ENCODE results near the gene FAM200A.

Gene FAM200A

GRCh38 chr7:99562114-99562784 is 10.3 kb upstream of the FAM200A start:
- Histone ChIP-seq H3K9ac (ENCODE audit: insufficient read length) (no peak overlapping the region), H3K27ac (no peak overlapping the region), H3K9me3 (ENCODE audit: low read depth, low read length) (no peaks in the 10 kb centered on the region), H3K4me3 (no peak overlapping the region), H3K36me3 (ENCODE audit: insufficient read depth, low read length) (peaks cover 59% of the 10 kb centered on the region)
- TF ChIP-seq EZH2 (IDR thresholded peaks at IDR 0.05) (no peak), FOXP2 (optimal IDR thresholded peaks at IDR 0.05; ENCODE audit: control extremely low read depth, extremely low read length, insufficient read depth) (no peak), POLR2AphosphoS5 (IDR thresholded peaks at IDR 0.05; ENCODE audit: borderline replicate concordance, low read depth, low read length) (no peak)
- DNase-seq (ENCODE audit: low read depth, low spot score) = no peak

GRCh38 chr7:99561737-99562051 is 9.8 kb upstream of the FAM200A start:
- DNase-seq (ENCODE audit: low read depth, low spot score) = no peak
- TF ChIP-seq FOXP2 (optimal IDR thresholded peaks at IDR 0.05; ENCODE audit: control extremely low read depth, extremely low read length, insufficient read depth) (no peak), POLR2AphosphoS5 (IDR thresholded peaks at IDR 0.05; ENCODE audit: borderline replicate concordance, low read depth, low read length) (no peak), EZH2 (IDR thresholded peaks at IDR 0.05) (no peak)
- Histone ChIP-seq H3K27ac (no peak overlapping the region), H3K9ac (ENCODE audit: insufficient read length) (no peak overlapping the region), H3K4me3 (no peak overlapping the region), H3K9me3 (ENCODE audit: low read depth, low read length) (no peaks in the 10 kb centered on the region), H3K36me3 (ENCODE audit: insufficient read depth, low read length) (peaks cover 65% of the 10 kb centered on the region)

GRCh38 chr7:99560834-99561736 is 9.2 kb upstream of the FAM200A start:
- Histone ChIP-seq H3K27ac (no peak overlapping the region), H3K9ac (ENCODE audit: insufficient read length) (peak overlapping the region; percentile 99), H3K4me3 (no peak overlapping the region), H3K36me3 (ENCODE audit: insufficient read depth, low read length) (peaks cover 69% of the 10 kb centered on the region), H3K9me3 (ENCODE audit: low read depth, low read length) (no peaks in the 10 kb centered on the region)
- TF ChIP-seq POLR2AphosphoS5 (IDR thresholded peaks at IDR 0.05; ENCODE audit: borderline replicate concordance, low read depth, low read length) (no peak), EZH2 (IDR thresholded peaks at IDR 0.05) (no peak), FOXP2 (optimal IDR thresholded peaks at IDR 0.05; ENCODE audit: control extremely low read depth, extremely low read length, insufficient read depth) (no peak)
- DNase-seq (ENCODE audit: low read depth, low spot score) = no peak

- Histone ChIP-seq H3K36me3 (ENCODE audit: insufficient read depth, low read length) (peaks cover 55% of the 10 kb centered on the region), H3K4me3 (peak overlapping the region; percentile 96), H3K9ac (ENCODE audit: insufficient read length) (peak overlapping the region; percentile 99), H3K27ac (peak overlapping the region; percentile 92), H3K9me3 (ENCODE audit: low read depth, low read length) (no peaks in the 10 kb centered on the region)
- no peak for DNase-seq (ENCODE audit: low read depth, low spot score)
- TF ChIP-seq POLR2AphosphoS5 (IDR thresholded peaks at IDR 0.05; ENCODE audit: borderline replicate concordance, low read depth, low read length) (no peak), EZH2 (IDR thresholded peaks at IDR 0.05) (no peak), FOXP2 (optimal IDR thresholded peaks at IDR 0.05; ENCODE audit: control extremely low read depth, extremely low read length, insufficient read depth) (no peak)
These were observed 7.4 kb upstream of the FAM200A start for GRCh38 chr7:99559175-99559915.

- DNase-seq (ENCODE audit: low read depth, low spot score) = peak; percentile 72
- Histone ChIP-seq H3K36me3 (ENCODE audit: insufficient read depth, low read length) (peaks cover 47% of the 10 kb centered on the region), H3K27ac (peak within 1 kb of the TSS; percentile 92), H3K4me3 (peak within 1 kb of the TSS; percentile 96), H3K9ac (ENCODE audit: insufficient read length) (peak within 1 kb of the TSS; percentile 99), H3K9me3 (ENCODE audit: low read depth, low read length) (no peaks in the 10 kb centered on the region)
- no peak for TF ChIP-seq EZH2 (IDR thresholded peaks at IDR 0.05)
- peak; percentile 98 for TF ChIP-seq POLR2AphosphoS5 (IDR thresholded peaks at IDR 0.05; ENCODE audit: borderline replicate concordance, low read depth, low read length)
These were observed 6.6 kb upstream of the FAM200A start, which contains the start of gene ZNF655 for GRCh38 chr7:99558306-99559174. Gene ZNF655 (plus strand): TSS chr7:99558642. CDS start chr7:99560560, 1,918 bp downstream.

- Histone ChIP-seq H3K4me3 (peak overlapping the region; percentile 96), H3K36me3 (ENCODE audit: insufficient read depth, low read length) (peaks cover 43% of the 10 kb centered on the region), H3K27ac (peak overlapping the region; percentile 92), H3K9ac (ENCODE audit: insufficient read length) (peak overlapping the region; percentile 99), H3K9me3 (ENCODE audit: low read depth, low read length) (no peaks in the 10 kb centered on the region)
- no peak for TF ChIP-seq FOXP2 (optimal IDR thresholded peaks at IDR 0.05; ENCODE audit: control extremely low read depth, extremely low read length, insufficient read depth)
- TF ChIP-seq EZH2 (IDR thresholded peaks at IDR 0.05) = no peak
- TF ChIP-seq POLR2AphosphoS5 (IDR thresholded peaks at IDR 0.05; ENCODE audit: borderline replicate concordance, low read depth, low read length) = no peak
- no peak for DNase-seq (ENCODE audit: low read depth, low spot score)
These were observed 6.0 kb upstream of the FAM200A start for GRCh38 chr7:99557940-99558305.

- Histone ChIP-seq H3K27ac (no peak overlapping the region), H3K9me3 (ENCODE audit: low read depth, low read length) (no peaks in the 10 kb centered on the region), H3K4me3 (peak overlapping the region; percentile 96), H3K9ac (ENCODE audit: insufficient read length) (peak overlapping the region; percentile 99), H3K36me3 (ENCODE audit: insufficient read depth, low read length) (peaks cover 35% of the 10 kb centered on the region)
- TF ChIP-seq FOXP2 (optimal IDR thresholded peaks at IDR 0.05; ENCODE audit: control extremely low read depth, extremely low read length, insufficient read depth) (no peak), POLR2AphosphoS5 (IDR thresholded peaks at IDR 0.05; ENCODE audit: borderline replicate concordance, low read depth, low read length) (no peak), EZH2 (IDR thresholded peaks at IDR 0.05) (no peak)
- DNase-seq (ENCODE audit: low read depth, low spot score) = no peak
These were observed 5.3 kb upstream of the FAM200A start for GRCh38 chr7:99557196-99557607.
